AG08395 (cell line): ENCODE results near the gene LIME1.
A peak's percentile ranks its signal among the peaks of the same experiment; 100 is the strongest.

Experiments
- DNase-seq: peaks from one replicate; pipeline ENCODE4 v3.0.0; 2012; ENCODE audit warnings: mixed read lengths, low spot score

LIME1 gene

GRCh38 chr20:63750807-63751470, 14.5 kb downstream of the LIME1 start:
- DNase-seq, result no peak

GRCh38 chr20:63751471-63752271, 15.2 kb downstream of the LIME1 start:
- DNase-seq, result no peak

- no peak for DNase-seq
These were observed 16.1 kb downstream of the LIME1 start for GRCh38 chr20:63752411-63753101.

GRCh38 chr20:63753381-63753780, 16.9 kb downstream of the LIME1 start:
- no peak for DNase-seq

GRCh38 chr20:63754008-63754407, 17.5 kb downstream of the LIME1 start:
- no peak for DNase-seq

- no peak for DNase-seq
These were observed 19.6 kb downstream of the LIME1 start for GRCh38 chr20:63755933-63756647.

GRCh38 chr20:63756648-63756991, 20.2 kb downstream of the LIME1 start:
- DNase-seq, result no peak

DNA sequence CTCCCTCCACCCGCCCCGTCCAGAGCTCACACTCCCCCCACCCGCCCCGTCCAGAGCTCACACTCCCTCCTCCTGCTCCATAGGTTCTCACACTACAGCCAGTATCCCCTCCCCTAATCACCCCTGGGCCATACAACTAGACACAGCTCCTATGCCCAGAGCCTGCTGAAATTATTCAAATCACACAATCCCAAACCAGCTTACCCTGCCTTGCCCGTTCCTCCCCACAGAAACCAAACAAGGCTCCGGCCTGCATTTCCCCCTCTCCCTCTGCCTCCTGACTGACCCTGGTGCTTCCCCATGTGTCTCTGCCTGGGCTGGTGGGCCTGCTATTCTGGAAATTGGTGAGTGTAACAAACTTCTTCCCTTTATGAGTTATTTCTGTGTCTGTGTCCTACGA, 21.7 kb downstream of the LIME1 start:
- no peak for DNase-seq

DNA sequence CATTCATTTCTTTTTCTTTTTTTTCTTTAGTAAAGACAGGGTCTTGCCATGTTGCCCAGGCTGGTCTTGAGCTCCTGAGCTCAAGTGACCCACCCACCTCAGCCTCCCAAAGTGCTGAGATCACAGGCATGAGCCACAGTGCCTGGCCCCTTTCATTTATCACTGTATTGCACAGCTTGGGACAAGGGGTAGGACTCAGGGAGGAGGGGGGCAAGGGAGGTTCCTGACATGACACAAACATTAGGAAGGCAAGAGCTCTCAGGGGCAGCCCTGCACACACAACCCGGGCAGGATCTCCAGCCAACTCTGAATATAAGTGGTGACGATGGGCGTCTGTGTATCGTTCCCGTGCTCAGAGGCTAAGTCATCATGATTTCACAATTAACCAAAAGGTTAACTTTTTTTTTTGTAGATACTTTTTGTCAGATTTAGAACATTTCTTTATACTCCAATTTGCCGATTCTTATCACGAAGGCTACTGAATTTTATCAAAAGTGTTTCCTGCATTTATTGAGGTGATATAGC, 23.0 kb downstream of the LIME1 start:
- DNase-seq, result no peak

DNA sequence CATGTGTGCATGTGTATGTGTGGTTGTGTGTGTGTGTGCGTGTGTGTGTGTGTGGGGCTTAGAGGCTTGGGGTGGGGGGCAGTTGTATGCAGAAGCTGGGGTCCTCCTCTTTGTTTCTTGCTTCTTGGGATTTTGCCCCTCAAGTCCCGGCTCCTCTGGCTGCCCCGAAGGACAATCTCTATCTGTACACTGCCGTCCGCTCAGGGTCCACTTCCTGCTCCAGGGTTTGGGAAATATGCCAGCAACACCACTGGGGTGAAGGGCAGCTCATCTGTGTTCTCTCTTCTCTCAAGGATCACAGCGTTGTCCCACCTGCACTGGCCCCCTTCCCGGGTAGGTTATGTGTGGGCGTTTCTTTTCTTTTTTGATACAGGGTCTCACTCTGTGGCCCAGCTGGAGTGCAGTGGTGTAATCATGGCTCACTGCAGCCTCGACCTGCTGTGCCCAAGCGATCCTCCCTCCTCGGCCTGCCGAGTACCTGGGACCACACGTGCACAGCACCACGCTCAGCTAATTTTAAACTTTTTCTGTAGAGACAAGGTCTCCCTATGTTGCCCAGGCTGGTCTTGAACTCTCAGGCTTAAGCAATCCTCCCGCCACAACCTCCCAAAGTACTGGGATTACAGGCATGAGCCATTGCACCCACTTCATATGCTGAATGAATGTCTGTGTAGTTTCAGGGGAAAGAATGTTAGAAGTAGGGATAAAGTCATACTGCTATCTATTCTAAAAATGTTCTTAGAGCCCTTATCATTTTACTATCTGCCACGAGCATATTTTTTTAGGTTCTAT, 28.8 kb downstream of the LIME1 start:
- no peak for DNase-seq

DNA sequence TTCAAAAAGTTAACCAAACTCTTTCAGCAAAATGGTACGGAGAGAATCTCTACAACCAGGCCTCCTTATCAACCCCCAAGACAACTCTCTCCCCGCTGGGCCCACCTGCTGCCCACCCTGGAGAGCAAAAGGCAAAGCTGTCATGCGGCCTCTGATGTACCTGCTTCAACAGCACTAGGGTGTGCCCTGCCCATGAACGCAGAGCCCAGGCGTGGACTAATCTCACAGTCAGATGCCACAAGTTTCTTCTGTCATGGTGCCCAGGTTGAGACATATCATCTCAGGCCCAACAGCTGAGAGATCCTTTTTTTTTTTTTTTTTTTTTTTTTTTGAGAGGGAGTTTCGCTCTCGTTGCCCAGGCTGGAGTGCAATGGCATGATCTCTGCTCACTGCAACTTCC, 29.4 kb downstream of the LIME1 start:
- no peak for DNase-seq

GRCh38 chr20:63766695-63767426, 30.4 kb downstream of the LIME1 start:
- DNase-seq, result no peak

GRCh38 chr20:63767456-63767855, 31.0 kb downstream of the LIME1 start:
- no peak for DNase-seq

DNA sequence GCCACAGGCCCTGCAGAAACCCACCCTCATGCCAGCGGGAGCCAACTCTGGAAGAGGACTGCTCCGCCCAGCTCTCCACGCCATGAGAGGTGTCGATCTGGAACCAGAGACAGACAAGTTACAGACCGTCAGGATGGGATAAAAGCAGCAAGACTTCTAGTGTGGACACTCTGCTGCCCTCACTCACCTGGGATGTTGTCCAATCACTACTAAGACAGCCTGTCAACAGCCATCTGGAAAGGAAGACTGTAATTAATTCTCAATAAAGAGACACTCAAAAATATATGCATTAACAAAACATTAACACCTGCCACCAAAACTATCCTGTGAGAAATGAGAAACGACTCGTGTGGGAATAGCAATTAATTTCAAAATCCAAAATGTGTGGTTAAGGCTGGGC, 31.4 kb downstream of the LIME1 start:
- no peak for DNase-seq

GRCh38 chr20:63768591-63769515, 32.4 kb downstream of the LIME1 start:
- no peak for DNase-seq

GRCh38 chr20:63769891-63770474, 33.5 kb downstream of the LIME1 start:
- no peak for DNase-seq

GRCh38 chr20:63771046-63771707, 34.7 kb downstream of the LIME1 start:
- no peak for DNase-seq

DNA sequence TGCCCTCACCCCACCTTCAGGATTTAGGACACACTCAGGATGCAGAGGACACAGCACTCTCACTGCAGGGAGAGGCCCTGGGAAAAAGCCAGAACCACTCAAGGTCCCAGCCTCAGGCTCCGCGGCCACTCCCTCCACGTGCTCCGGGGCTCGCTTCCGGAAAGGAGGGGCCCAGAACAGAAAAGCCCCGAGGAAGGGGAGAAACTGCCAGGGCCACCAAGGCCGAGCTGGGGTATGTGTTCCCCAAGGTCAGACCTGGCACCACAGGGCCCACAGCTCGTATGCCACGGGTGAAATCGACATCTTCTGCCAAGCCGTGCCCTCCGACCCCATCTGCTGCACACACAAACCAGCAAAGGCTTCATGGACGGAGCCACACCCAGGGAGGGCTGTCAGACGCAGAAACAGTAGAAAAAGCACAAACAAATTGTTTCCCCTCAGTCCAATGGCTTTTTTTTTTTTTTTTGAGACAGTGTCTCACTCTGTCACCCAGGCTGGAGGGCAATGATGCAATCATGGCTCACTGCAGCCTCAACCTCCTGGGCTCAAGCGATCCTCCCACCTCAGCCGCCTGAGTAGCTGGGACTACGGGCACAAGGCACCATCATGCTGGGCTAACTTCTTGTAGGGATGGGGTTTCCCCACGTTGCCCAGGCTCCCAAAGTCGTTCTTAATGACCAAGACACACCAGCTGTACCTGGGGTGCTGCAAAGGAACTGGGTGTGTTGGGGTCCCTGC, 36.5 kb downstream of the LIME1 start:
- peak; percentile 17 for DNase-seq
